OCI-LY3 (cell line): Measurements from ENCODE around the gene TBC1D23.

Experiments used
- H2AFZ ChIP-seq: fragments of 200-600, 300-600 bp; shearing (Covaris generic); 2 replicates; pipeline ENCODE4 v1.6.0; 2014; ENCODE audit warnings: antibody characterized with exemption, low read depth, low read length
- H3K27ac ChIP-seq: fragments of 200-600, 300-600 bp; sonication (generic); 2 replicates; pipeline ENCODE4 v1.5.1; 2014; ENCODE audit warnings: mild to moderate bottlenecking, low read length, moderate library complexity, mixed read lengths
- H3K27me3 ChIP-seq: fragments of 200-600, 300-600 bp; sonication (generic); 2 replicates; pipeline ENCODE4 v1.6.1; 2014; ENCODE audit warnings: low read depth, low read length, mixed read lengths
- H3K36me3 ChIP-seq: fragments of 200-600, 300-600 bp; sonication (generic); replicated peaks from 2 replicates; pipeline ENCODE3; 2014; ENCODE audit warnings: low read depth, low read length, mixed read lengths
- H3K4me1 ChIP-seq: fragments of 300-600, 200-600 bp; sonication (generic); 2 replicates; pipeline ENCODE4 v1.6.1; 2014; ENCODE audit warnings: low read length, mixed read lengths
- H3K4me2 ChIP-seq: fragments of 200-600, 300-600 bp; sonication (generic); 2 replicates; pipeline ENCODE4 v1.6.1; 2014; ENCODE audit warnings: low read length, mixed read lengths
- H3K4me3 ChIP-seq: fragments of 300-600, 200-600 bp; sonication (generic); 2 replicates; pipeline ENCODE4 v1.5.1; 2014; ENCODE audit warnings: antibody characterized with exemption, mild to moderate bottlenecking, low read length, moderate library complexity
- H3K79me2 ChIP-seq: fragments of 300-600, 200-600 bp; shearing (Covaris generic); 2 replicates; pipeline ENCODE4 v1.6.1; 2014; ENCODE audit warnings: mild to moderate bottlenecking, low read length, mixed read lengths
- H3K9ac ChIP-seq: fragments of 300-600, 200-600 bp; shearing (Covaris generic); 2 replicates; pipeline ENCODE4 v1.6.0; 2014; ENCODE audit warnings: mild to moderate bottlenecking, low read length, moderate library complexity
- H3K9me3 ChIP-seq: fragments of 200-600, 300-600 bp; shearing (Covaris generic); 2 replicates; pipeline ENCODE4 v1.6.1; 2014; ENCODE audit warnings: low read length, mixed read lengths; ENCODE audit not compliant: insufficient read depth
- H4K20me1 ChIP-seq: fragments of 200-600, 300-600 bp; sonication (generic); 2 replicates; pipeline ENCODE4 v1.6.1; 2016; ENCODE audit warnings: low read length, mixed read lengths; ENCODE audit not compliant: insufficient read depth
- CTCF ChIP-seq: fragments of 200-600, 300-600 bp; sonication (generic); IDR thresholded peaks from 2 replicates; pipeline ENCODE4 v1.5.1; 2014; ENCODE audit warnings: antibody characterized with exemption, low read length, low read depth
- EZH2phosphoT487 ChIP-seq: fragments of 200-600 bp; shearing (Covaris generic); IDR thresholded peaks from 2 replicates; pipeline ENCODE4 v1.6.1; 2018; ENCODE audit warnings: antibody characterized with exemption, mixed run types, low read depth

Gene TBC1D23

DNA sequence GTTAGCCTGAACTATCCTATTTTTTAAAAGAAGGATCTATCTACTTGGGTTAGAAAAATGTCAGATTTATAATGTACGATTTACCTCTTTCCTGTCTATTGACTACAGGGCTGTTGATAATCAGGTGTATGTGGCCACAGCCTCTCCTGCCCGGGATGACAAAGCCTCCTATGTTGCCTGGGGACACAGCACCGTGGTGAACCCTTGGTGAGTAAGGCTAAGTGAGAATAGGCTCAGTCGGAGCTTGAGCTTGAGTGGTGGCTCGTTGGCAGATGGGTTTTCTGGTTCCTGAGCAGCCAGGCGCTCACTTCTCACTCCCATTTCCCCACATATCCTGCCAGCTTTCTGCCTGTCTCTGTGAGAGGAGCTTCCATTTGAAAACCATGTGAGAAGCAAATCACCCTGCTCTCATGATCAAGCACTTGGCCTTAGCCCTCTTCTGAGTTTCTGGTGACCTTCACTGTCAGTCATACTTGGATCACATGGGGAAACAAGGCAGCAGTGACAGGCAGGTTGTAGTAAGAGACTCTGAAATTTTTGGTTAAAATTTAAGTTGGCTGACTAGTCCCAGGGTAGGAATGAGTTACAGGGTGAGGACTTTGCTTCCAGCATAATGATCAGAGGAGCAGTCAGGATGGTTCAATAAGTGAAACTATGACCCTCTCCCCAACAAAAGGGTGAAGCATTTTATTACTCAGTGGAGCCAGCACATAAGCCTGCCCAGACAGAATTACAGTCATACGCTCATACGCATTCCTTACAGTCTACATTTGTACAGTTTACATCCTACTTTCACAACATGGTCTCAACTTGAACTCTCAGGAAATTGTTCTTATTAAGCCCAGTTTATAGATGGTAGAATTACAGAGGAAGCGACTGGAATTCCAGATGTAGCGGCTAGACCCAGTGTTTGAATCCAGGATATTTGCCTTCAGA lies 91.8 kb downstream of the TBC1D23 start:
- no peak overlapping the region for H3K9ac ChIP-seq
- no peak overlapping the region for H3K27ac ChIP-seq
- no peak overlapping the region for H3K4me3 ChIP-seq
- no peak overlapping the region for H2AFZ ChIP-seq
- peaks cover 60% of the 10 kb centered on the region for H3K36me3 ChIP-seq
- no peaks in the 10 kb centered on the region for H3K79me2 ChIP-seq
- H3K9me3 ChIP-seq: no peaks in the 10 kb centered on the region
- H4K20me1 ChIP-seq: no peaks in the 10 kb centered on the region
- no peak overlapping the region for H3K4me2 ChIP-seq
- TF ChIP-seq CTCF: no peak
- no peak for TF ChIP-seq EZH2phosphoT487
- H3K4me1 ChIP-seq: 0 out of 2 replicates have a peak, but pooled peaks cover 5% of the 10 kb centered on the region
- H3K27me3 ChIP-seq: no peaks in the 10 kb centered on the region

DNA sequence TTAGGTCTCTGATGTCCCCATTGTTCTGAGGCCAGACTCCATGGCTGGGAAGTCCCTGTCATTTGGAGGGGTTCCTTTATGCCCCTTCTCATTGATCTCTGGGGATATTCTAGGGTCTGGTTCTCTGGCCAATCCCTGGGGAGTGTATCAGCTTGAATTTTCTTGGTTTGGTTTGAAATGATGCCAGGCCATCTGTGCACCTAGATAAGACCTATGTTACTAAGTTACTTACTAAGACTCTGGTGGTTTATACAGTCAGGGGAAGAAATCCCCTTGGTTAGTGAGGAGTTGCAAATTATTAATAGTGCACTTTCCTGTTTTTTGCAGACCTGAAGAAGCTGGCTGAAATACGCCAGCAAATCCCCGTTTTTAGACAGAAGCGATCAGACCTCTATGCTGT lies 94.1 kb downstream of the TBC1D23 start:
- H3K4me3 ChIP-seq: no peak overlapping the region
- H2AFZ ChIP-seq: no peak overlapping the region
- H3K4me1 ChIP-seq: 0 out of 2 replicates have a peak, but pooled peaks cover 5% of the 10 kb centered on the region
- no peak overlapping the region for H3K4me2 ChIP-seq
- H3K36me3 ChIP-seq: peaks cover 53% of the 10 kb centered on the region
- TF ChIP-seq CTCF: no peak
- TF ChIP-seq EZH2phosphoT487: no peak
- H3K79me2 ChIP-seq: no peaks in the 10 kb centered on the region
- H4K20me1 ChIP-seq: no peaks in the 10 kb centered on the region
- H3K27ac ChIP-seq: no peak overlapping the region
- no peak overlapping the region for H3K9ac ChIP-seq
- no peaks in the 10 kb centered on the region for H3K27me3 ChIP-seq
- H3K9me3 ChIP-seq: no peaks in the 10 kb centered on the region

- H3K4me2 ChIP-seq: no peak overlapping the region
- no peaks in the 10 kb centered on the region for H3K27me3 ChIP-seq
- H3K4me3 ChIP-seq: no peak overlapping the region
- H3K27ac ChIP-seq: no peak overlapping the region
- H4K20me1 ChIP-seq: no peaks in the 10 kb centered on the region
- TF ChIP-seq EZH2phosphoT487: no peak
- no peak for TF ChIP-seq CTCF
- no peak overlapping the region for H2AFZ ChIP-seq
- no peak overlapping the region for H3K9ac ChIP-seq
- H3K36me3 ChIP-seq: peaks cover 64% of the 10 kb centered on the region
- no peaks in the 10 kb centered on the region for H3K79me2 ChIP-seq
- H3K9me3 ChIP-seq: no peaks in the 10 kb centered on the region
- 0 out of 2 replicates have a peak, but pooled peaks cover 5% of the 10 kb centered on the region for H3K4me1 ChIP-seq
Measured at GRCh38 chr3:100358413-100358812, 97.6 kb downstream of the TBC1D23 start.

DNA sequence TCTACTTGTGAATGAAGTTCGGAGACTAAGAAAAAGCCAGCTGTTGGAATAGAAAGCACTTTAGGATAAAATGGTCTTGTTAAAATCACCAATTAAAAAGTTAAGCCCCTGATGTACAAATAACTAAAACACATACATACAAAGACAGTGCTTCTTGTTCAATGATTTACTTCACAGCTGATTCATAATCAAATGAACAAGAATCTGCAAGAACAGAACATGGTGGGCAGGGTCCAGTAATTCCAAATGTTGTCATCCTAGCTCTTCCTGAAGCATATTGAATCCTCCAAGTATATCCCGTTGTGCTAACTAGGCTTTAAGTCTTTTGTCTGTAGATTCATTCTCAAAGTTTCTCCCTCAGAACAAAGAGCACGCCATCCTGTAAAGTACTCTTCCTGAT lies 98.2 kb downstream of the TBC1D23 start:
- no peak overlapping the region for H3K27ac ChIP-seq
- no peak overlapping the region for H2AFZ ChIP-seq
- H3K9ac ChIP-seq: no peak overlapping the region
- no peaks in the 10 kb centered on the region for H4K20me1 ChIP-seq
- H3K36me3 ChIP-seq: peaks cover 68% of the 10 kb centered on the region
- no peaks in the 10 kb centered on the region for H3K79me2 ChIP-seq
- no peak overlapping the region for H3K4me3 ChIP-seq
- no peak overlapping the region for H3K4me2 ChIP-seq
- TF ChIP-seq EZH2phosphoT487: no peak
- TF ChIP-seq CTCF: no peak
- H3K4me1 ChIP-seq: 0 out of 2 replicates have a peak, but pooled peaks cover 5% of the 10 kb centered on the region
- no peaks in the 10 kb centered on the region for H3K9me3 ChIP-seq
- no peaks in the 10 kb centered on the region for H3K27me3 ChIP-seq
